Measurements from ENCODE around the gene SINHCAF.

DNA sequence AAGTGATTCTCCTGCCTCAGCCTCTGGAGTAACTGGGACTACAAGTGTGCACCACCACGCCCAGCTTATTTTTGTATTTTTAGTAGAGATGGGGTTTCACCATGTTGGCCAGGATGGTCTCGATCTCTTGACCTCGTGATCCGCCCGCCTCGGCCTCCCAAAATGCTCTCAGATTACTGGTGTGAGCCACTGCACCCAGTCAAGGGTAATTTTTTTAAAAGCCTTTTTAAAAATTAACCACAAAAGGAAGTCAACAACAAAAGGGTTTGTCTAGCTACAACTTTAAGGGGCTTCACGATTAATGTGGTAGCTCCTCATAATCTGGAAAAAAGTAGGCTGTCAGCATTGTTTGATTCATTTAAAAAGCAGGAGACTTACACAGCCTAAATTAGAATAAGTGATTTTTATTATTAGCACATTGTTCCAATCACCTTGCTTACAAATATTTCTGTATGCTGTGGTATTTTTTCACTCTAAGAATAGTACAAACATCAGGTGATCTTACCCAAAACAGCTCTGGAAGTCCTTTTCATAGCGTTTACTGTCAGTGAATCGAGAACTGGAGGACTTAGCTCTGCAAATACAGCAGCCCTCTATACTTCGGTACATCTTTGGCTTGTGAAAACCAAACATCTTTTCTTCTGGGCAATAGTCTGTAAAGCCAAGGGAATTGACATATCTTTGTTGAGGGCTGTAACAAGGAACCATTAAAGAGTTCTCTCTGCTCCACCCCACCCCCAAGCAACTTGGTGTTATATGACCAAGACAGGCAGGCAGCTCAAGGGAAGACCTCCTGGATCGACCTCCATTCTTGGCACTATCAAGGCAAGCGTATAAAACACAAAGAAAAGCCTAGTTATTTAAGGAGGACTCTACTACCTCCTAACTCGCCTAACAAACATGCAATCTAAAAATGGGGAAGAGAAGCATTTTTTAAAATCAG lies 28.1 kb downstream of the SINHCAF start:
- TF ChIP-seq, protein P1, sequence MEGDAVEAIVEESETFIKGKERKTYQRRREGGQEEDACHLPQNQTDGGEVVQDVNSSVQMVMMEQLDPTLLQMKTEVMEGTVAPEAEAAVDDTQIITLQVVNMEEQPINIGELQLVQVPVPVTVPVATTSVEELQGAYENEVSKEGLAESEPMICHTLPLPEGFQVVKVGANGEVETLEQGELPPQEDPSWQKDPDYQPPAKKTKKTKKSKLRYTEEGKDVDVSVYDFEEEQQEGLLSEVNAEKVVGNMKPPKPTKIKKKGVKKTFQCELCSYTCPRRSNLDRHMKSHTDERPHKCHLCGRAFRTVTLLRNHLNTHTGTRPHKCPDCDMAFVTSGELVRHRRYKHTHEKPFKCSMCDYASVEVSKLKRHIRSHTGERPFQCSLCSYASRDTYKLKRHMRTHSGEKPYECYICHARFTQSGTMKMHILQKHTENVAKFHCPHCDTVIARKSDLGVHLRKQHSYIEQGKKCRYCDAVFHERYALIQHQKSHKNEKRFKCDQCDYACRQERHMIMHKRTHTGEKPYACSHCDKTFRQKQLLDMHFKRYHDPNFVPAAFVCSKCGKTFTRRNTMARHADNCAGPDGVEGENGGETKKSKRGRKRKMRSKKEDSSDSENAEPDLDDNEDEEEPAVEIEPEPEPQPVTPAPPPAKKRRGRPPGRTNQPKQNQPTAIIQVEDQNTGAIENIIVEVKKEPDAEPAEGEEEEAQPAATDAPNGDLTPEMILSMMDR (IDR thresholded peaks at IDR 0.05; ENCODE audit: low read depth, low read length) = no peak
- TF ChIP-seq POLR2A (IDR thresholded peaks at IDR 0.05; ENCODE audit: extremely low read depth, insufficient read length) = no peak

Measured in NB4 (cell line).